HuH-7.5 (cell line): ENCODE results near the gene CEP55.

Source experiments
- DNase-seq: peaks from one replicate; pipeline ENCODE4 v3.0.0; 2011; ENCODE audit warnings: low spot score

The CEP55 gene

GRCh38 chr10:93469454-93469853 lies 27.0 kb upstream of the CEP55 start:
- DNase-seq, result no peak

GRCh38 chr10:93471110-93471651 lies 25.2 kb upstream of the CEP55 start:
- no peak for DNase-seq

GRCh38 chr10:93473161-93473560 lies 23.3 kb upstream of the CEP55 start:
- no peak for DNase-seq

GRCh38 chr10:93473804-93474472 lies 22.5 kb upstream of the CEP55 start:
- no peak for DNase-seq

- DNase-seq, result no peak
These were observed 21.2 kb upstream of the CEP55 start for GRCh38 chr10:93475227-93475626.

- no peak for DNase-seq
These were observed 20.5 kb upstream of the CEP55 start for GRCh38 chr10:93475871-93476270.

GRCh38 chr10:93476756-93477155 lies 19.7 kb upstream of the CEP55 start:
- no peak for DNase-seq

GRCh38 chr10:93478873-93479272 lies 17.5 kb upstream of the CEP55 start:
- DNase-seq, result no peak

GRCh38 chr10:93481637-93482144 lies 14.7 kb upstream of the CEP55 start:
- no peak for DNase-seq

GRCh38 chr10:93482145-93482834 lies 14.1 kb upstream of the CEP55 start, which contains the start of gene MYOF:
Gene MYOF (minus strand): TSS chr10:93482334. CDS start chr10:93482194, 140 bp downstream.
- no peak for DNase-seq

- no peak for DNase-seq
These were observed 10.7 kb upstream of the CEP55 start for GRCh38 chr10:93485690-93486089.

GRCh38 chr10:93488956-93489528 lies 7.4 kb upstream of the CEP55 start:
- no peak for DNase-seq

- DNase-seq, result no peak
These were observed 4.8 kb upstream of the CEP55 start for GRCh38 chr10:93491602-93492121.

- DNase-seq, result no peak
These were observed 3.2 kb upstream of the CEP55 start for GRCh38 chr10:93493162-93493561.

GRCh38 chr10:93494494-93494893 lies 1.9 kb upstream of the CEP55 start:
- DNase-seq, result no peak

GRCh38 chr10:93495654-93496321 lies 624 bp upstream of the CEP55 start:
- DNase-seq, result no peak

- DNase-seq, result no peak
These were observed 1.8 kb downstream of the CEP55 start for GRCh38 chr10:93498166-93498565.

- DNase-seq, result no peak
These were observed 5.2 kb downstream of the CEP55 start for GRCh38 chr10:93501650-93502049.

- DNase-seq, result no peak
These were observed 6.7 kb downstream of the CEP55 start for GRCh38 chr10:93503075-93503474.

GRCh38 chr10:93505075-93505474 lies 8.7 kb downstream of the CEP55 start:
- no peak for DNase-seq

GRCh38 chr10:93509816-93510215 lies 13.4 kb downstream of the CEP55 start:
- DNase-seq, result no peak

- no peak for DNase-seq
These were observed 16.2 kb downstream of the CEP55 start for GRCh38 chr10:93512565-93512964.
